NAMALWA (cell line): Measurements from ENCODE around the gene C6orf15.

Source experiments
- DNase-seq: peaks from one replicate; pipeline ENCODE4 v3.0.0-alpha.2; 2015; ENCODE audit warnings: low spot score

The C6orf15 gene

DNA sequence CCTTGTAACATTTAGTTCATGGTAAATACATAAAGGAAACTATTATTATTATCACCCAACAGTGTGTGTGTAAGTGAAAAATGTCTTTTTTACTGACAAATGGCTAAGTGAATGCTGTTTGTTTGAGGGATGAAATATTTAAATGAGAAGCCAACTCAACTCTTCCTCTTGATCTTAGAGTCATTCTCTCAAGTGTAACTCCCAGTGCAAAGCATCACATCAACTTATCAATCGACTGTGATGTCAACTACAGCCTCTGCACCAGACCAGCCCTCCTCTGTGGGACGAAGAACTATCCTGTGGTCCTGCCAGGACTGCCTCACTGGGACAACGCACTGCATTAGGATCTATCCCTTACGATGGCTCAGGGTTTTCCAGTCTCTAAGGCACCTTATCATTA is 5.3 kb downstream of the C6orf15 start:
- no peak for DNase-seq

DNA sequence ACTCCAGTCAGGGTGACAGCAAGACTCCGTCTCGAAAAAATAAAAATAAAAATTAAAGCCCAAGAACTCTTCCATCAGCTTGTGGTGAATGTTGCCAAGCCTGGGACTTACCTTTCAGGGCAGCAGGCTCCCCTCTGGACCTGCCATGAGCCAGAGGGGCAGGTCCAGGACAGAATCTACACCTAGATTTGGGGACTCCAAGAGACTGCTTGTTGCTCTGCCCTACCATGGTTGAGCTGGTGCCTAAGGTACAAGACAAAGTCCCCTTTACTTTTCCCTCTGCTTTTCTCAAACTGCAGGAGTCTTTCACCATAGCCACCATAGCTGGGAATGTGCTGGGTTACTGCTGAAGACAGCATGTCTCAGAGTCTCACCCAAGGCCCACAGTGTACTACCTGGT is 9.2 kb downstream of the C6orf15 start:
- DNase-seq, result no peak

DNA sequence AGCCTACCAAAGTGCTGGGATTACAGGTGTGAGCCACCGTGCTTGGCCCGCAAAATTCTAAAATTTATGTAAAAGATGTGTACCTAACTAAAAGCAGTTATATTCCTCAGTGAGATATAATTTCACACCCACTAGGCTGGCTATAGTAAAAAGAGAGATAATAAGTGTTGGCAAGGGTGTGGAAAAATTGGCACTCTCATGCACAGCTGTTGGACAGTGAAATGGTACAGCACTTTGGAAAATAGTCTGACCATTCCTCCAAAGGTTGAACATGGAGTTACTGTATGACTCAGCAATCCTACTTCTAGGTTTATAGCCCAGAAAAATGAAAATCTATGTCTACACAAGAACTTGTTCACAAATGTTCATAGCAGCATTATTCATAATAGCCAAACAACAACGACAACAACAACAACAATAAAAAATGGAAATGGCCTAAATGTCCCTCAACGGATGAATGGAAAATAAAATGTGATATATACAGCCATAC is 13.9 kb downstream of the C6orf15 start:
- DNase-seq, result no peak

DNA sequence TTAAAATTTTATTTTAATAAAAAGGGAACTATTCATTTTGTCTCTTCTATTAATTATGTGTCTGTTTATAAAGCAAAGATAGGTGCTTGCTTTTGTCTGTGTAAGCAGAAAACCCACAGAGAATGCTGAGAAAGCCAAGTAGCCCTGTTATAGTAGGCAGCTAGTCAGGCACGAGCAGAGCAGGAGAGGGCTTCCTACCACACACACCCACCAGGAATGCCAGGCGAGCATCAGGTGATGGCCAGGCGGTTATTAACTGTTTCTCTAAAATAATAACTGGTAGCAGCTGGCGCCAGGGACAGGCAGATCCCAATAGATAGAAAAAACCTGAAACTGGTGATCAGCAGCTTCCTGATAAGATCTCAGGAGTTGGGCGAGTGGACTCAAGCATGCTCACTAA is 15.7 kb downstream of the C6orf15 start:
- DNase-seq, result no peak

DNA sequence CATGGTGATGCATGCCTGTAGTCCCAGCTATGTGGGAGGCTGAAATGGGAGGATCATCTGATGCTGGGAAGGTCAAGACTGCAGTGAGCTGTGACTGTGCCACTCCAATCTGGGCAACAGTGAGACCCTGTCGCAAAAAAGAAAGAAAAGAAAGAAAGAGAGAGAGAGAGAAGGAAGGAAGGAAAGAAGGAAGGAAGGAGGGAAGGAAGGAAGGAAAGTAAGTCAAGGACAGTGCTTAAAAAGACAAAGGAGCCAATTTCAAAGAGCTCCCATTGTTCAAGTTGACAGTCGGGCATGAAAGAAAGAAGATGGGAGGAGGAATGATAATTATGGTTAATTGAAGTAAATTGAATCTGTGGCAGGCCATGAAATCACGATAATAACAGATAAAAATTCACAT is 16.2 kb downstream of the C6orf15 start:
- no peak for DNase-seq

DNA sequence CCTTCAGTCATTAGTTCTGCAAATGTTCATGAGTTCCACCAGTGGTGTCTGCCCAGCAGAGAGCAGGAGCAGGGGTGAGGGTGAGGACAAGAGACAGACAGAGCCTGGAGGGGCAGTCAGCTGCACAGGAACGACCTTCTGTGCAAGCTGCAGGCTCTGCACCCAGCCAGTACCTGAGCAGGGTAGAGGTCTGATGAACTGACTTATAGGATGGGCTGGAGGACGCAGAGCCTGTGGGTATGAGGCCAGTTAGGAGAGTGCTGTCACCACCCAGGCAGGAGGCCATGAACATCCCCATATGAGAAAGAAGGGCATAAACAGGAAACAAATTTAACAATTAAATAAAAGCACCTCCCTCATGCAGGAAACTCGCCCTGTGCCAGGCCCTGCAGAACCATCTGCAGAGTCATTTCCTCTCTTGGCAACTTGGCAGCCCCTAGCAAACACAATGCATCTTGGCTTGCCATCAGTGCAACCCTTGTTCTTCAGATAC is 17.9 kb downstream of the C6orf15 start:
- DNase-seq, result no peak

DNA sequence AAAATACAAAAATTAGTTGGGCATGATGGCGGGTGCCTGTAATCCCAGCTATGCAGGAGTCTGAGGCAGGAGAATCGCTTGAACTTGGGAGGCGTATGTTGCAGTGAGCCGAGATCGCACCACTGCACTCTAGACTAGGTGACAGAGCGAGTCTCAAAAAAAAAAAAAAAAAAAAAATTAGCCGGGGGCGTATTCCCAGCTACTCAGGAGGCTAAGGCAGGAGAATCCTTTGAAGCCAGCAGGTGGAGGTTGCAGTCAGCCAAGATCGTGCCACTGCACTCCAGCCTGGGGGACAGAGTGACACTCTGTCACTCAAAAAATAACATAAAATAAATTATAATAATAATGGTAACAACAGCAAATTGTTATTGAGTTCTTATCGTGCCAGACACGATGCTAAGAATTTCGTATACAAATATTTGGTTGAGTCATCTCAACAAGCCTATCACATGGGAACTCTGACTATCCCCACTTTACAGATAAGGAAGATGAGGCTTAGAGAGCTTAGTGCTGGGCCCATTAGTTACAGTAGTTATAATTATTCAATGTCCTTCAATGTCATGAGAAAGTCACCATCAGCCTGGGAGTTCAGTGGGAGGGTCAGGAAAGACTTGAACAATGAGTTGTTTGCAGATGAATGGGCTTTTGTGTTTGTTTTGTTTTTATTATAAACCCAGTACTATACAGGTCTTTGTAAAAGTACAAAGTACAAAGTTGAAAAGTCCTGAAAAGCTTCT is 19.4 kb downstream of the C6orf15 start:
- DNase-seq, result no peak

DNA sequence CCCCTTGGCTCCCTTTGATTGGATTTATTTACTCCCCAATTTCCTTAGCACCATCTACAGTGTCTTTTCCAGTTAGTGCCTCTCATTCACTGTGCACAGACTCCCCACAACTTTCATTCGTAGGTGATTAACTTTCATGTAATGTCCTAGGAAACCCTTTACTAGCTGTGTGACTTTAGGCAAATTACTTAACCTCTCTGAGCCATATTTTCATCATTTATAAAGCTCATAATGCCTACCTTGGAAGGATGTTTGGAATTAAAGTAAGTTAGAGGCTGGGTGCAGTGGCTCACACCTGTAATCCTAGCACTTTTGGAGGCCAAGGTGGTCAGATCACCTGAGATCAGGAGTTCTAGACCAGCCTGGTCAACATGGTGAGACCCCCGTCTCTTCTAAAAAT is 20.1 kb downstream of the C6orf15 start:
- DNase-seq, result no peak

DNA sequence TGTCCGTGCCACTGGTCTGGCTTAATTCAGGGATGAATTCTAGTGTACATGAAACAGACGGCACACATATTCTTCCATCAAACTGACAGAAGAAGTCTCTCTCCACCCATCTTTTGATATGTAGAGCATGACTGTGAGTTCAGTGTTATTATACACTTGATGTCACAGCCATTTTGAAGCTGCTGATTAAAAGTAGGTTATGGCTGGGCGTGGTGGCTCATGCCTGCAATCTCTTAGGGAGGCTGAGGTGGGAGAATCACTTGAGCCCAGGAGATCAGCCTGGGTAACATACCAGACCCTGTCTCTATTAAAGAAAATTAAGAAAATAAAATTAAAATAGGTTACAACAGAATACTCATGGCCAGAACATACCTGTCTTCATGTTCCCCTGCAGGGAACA is 20.7 kb downstream of the C6orf15 start:
- DNase-seq, result no peak

DNA sequence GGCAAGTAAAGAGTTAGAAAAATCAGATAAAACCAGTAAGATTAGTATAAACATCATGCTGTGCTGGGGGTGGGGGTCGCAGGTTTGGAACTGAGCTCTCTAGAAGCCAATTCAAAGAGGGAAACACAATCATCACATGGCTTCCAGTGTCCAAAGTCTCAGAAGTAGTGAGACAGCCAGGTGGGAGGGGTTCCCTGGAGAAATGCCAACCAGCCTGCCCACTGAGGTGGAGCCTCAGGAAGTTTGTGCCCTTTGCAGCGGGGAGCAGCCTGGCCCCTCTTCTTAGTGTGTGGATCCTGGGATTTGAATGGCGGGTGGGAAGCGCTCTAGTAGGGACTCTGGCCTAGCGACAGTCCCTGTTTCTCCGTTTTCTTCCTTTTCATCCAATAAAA is 21.4 kb downstream of the C6orf15 start:
- DNase-seq, result no peak

DNA sequence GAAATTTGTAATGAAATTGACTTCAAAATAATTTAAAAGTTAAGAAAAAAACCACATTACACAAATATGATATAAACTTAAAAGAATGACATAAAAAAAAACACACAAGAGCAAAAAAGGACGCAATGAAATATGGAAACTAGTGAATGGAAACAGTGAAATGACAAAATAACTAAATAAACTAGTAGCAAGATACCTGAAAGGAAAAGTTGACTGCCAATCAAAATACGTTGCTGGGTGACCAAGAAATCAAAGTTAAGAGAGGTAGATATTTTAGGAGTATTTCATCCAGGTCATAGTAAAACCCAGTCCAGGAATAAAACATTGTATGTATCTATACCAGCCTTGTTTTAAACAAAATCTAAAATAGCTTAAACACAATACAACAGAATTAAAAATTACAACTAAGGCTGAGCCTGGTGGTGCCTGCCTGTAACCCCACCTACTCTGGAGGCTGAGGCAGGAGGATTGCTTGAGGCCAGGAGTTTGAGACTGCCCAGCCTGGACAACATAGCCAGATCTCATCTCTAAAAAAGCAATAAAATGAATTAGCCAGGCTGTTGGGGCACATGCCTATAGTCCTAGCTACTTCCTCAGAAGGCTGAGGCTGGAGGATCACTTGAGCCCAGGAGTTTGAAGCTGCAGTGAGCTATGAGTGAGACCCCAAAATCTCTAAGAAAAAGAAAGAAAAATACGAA is 22.0 kb downstream of the C6orf15 start:
- no peak for DNase-seq

DNA sequence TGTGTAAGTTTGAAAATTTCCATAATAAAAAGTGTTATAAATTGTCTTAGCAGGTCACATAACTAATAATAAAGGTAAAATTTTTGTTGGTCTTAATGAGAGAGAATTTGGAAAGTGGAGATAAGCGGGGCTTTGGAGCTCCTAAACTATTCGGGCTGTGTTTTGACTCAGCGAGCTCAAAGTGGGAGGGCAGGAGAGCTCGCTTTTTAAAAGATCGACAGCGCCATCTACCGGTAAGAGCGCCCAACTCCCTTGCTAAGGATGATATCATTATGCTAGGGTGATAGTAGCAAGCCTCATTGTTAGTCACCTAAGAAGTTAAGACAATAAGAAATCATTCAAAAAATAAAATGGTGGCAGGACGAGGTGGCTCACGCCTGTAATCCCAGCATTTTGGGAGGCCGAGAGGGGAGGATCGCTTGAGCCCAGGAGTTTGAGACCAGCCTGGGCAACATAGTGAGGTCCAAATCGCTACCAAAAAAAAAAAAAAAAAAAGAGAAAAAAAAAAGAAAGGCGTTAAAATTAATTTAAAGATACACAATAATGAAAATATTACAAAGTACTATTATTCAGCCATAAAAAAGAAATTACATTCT is 24.8 kb downstream of the C6orf15 start:
- DNase-seq, result peak; percentile 87

DNA sequence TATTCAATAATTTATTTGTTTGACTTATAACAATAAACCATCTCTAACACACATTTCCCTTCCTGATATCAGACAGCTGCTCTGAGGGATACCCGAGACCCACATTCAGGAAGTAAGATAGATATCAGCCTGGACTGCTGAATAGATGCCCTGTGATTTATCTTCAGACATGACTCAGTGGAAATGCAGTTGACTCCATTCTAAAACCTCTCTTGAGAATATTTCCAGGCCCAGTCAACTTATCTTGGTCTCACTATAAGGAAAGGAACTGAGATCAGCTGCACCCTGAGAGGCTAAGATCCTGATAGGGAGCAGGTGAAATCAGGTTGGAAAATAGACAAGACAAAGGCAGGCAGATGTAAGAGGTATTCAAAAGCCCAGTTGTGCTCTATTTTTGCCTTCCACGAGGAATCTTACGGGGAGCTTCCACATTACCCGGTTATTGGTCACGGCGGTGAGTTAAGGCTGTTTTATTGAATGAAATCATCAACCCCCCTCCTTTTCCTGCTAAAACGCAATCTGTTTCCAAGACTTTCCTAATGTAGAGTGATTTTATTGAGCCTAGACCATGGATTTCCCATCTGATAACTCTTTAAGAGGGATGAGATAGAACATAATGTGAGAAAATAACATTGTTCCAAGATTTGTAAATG is 25.5 kb downstream of the C6orf15 start:
- no peak for DNase-seq

DNA sequence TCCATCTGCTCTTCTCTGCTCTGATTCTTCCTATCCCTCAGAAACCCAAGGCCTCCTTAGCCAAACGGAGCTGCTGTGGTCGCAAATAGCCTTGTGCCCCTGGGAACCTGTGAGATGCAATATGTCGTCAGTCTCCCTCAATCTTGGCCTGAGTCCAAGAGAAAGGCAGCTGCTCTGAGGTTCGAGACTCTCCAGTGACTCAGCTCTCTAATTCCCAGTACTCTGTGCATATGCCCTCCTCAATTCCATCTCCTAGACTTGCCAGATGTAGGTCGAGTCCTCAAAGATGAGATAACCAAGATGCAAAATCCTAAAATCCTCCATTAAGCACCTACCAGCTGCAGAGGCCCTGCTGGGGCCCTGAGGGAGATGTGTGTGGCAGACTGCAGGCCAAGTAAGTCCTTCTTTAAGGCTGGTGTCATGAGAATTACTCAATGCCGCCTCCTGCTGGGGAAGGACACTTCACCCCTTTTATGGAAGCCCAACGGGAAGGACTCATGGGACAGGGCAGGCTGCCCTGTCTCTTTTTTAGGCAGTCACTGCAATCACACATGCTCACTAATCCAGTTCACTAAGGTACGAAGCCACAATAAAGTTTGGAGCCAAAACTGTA is 28.5 kb downstream of the C6orf15 start:
- DNase-seq, result peak; percentile 74

DNA sequence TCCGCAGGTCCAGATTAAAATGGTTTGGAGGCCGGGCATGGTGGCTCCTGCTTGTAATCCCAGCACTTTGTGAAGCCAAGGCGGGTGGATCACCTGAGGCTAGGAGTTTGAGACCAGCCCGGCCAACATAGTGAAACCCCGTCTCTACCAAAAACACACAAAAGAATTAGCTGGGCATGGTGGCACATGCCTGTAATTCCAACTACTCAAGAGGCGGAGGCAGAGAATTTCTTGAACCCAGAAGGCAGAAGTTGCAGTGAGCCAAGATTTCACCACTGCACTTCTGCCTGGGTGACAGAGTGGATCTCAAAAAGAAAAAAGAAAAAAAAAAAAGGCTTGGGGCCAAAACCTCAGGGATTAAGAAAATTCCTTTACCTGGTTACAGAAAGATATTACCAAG is 30.5 kb downstream of the C6orf15 start:
- no peak for DNase-seq

DNA sequence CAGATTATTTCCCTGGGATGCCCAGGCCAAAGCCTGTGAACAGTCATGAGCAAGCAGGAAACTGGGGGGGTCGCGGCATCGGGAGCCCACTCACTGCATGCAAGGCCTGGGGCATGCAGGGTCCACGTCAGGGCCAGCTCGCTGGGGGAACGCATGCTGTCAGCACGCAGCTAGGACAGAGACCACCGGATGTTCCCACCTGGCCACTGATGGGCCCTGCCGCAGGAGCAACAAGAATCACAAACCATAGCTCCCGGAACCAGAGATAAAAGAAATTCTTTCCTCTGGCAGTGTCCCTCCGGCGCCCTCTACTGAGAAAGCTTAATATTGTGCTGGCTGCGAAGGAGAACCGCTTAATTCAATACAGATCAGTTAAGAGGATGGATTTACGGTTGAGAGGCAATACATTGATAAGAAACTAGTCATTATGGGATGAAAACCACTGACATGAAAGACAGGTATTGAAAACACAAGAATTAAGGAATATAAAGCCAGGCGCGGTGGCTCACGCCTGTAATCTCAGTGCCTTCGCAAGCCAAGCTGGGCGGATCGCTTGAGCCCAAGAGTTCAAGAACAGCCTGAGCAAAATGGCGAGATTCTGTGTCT is 32.6 kb downstream of the C6orf15 start:
- peak; percentile 80 for DNase-seq

DNA sequence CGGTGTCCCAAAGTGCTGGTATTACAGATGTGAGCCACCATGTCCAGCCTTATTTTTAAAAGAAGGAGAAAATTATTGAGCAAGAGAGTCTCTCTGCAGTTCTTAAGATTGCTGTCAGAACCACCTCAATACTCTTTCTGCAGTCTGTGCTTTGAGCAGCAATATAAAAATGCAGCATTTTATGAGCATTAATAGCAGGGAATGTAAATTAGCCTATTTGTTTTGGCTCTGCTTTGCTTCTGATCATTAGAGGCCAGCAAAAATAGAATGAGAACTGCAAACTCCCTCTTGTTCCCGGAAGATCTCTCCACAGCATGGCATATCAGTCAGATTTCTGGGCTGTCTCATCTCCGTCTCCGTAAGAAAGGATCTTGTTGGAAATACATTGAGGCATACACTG is 35.8 kb downstream of the C6orf15 start:
- no peak for DNase-seq

DNA sequence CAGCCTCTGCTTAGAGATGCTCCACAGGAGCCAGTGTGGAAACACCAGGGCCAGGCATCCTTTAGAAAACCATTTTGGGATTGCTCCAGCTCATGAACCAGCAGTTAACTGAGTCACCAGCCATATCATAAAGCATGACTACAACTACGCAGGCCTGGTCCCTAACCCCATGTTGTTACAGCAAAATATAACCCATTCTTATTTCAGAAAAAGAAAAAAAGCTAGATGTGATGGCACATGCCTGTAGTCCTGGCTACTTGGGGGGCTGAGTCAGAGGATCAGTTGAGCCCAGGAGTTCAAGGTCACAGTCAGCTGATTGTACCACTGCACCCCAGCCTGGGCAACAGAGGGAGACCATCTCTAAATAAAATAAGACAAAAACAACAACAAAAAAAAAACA is 36.8 kb downstream of the C6orf15 start:
- no peak for DNase-seq

DNA sequence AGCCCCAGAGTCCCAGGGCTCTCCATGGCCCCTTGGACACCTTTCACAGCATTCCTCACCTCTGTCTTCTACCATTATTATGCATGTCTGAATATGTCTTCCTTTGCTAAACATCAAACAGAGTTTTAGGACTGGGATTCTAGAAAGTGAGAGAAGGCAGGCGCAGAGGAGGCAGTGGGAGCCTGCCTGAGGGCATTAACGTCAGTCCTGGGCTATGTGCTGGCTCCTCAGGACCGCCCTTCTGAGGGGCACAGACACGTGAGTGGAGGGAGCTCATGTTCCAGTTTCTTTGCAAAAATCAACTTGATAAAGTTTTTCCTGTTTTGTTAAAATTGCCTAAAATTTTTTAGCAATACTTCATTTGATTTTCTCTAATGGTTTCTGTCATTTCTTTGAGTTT is 38.0 kb downstream of the C6orf15 start:
- no peak for DNase-seq

DNA sequence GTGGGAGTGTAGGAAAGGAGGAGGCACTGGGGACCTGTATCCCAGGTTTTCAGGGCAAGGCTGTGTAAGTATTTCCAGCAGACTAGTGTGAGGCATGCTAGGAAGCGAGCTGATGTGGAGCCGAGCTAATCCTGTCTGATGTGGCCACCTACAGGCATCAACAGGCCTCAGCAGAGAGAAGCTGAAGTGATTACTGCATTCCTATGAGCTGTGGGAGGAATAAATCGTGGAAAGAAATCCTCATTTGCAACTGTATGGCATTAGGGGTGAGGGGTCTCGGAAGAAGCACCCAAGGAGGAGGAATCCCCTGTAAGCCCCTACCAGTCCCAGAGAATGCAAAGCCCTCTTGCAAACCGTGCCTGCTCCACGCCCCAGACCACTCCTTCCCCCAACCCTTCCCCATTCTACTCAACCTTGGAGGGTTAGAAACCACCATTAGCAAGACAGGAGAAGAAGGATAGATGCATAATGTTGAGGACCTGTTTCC is 41.6 kb downstream of the C6orf15 start:
- peak; percentile 15 for DNase-seq

DNA sequence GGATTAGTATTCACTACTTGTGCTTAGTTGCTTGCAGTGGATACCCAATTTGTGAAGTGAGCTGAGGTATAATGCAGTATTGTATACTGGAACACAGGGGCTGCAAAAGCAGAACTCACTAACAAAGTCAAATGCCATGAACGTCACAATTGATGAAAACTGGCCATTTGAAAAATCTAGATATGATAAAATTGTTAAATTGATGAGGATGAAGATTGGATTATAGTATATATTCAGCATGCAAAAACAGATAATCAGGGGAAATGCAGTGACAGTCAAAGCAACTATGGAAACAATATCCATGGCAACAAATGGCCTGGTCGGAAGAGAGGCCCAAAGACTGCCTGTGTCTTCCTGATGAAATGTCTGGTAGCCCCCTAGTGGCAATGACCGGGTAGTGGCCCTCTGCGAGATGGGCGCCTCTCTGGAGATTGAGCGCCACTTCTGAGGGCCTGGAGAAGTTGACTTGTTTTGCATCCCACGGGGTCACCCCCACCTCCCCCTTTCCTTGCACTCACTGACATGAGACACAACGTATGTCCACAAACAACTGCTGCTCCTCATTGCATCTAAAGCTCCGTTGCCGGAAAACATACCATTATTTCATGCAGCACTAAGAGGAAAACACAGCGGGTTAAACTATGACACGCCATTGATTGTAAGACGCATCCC is 43.6 kb downstream of the C6orf15 start:
- peak; percentile 88 for DNase-seq
